ENCODE data around the gene TTLL9.
"Not testable (repeated sequence)": the region's sequence is repeated elsewhere in the genome, so short reads cannot be mapped to it uniquely, and the experiment has no call there.

Gene TTLL9, protein sequence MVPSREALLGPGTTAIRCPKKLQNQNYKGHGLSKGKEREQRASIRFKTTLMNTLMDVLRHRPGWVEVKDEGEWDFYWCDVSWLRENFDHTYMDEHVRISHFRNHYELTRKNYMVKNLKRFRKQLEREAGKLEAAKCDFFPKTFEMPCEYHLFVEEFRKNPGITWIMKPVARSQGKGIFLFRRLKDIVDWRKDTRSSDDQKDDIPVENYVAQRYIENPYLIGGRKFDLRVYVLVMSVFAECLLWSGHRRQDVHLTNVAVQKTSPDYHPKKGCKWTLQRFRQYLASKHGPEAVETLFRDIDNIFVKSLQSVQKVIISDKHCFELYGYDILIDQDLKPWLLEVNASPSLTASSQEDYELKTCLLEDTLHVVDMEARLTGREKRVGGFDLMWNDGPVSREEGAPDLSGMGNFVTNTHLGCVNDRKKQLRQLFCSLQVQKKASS

DNA sequence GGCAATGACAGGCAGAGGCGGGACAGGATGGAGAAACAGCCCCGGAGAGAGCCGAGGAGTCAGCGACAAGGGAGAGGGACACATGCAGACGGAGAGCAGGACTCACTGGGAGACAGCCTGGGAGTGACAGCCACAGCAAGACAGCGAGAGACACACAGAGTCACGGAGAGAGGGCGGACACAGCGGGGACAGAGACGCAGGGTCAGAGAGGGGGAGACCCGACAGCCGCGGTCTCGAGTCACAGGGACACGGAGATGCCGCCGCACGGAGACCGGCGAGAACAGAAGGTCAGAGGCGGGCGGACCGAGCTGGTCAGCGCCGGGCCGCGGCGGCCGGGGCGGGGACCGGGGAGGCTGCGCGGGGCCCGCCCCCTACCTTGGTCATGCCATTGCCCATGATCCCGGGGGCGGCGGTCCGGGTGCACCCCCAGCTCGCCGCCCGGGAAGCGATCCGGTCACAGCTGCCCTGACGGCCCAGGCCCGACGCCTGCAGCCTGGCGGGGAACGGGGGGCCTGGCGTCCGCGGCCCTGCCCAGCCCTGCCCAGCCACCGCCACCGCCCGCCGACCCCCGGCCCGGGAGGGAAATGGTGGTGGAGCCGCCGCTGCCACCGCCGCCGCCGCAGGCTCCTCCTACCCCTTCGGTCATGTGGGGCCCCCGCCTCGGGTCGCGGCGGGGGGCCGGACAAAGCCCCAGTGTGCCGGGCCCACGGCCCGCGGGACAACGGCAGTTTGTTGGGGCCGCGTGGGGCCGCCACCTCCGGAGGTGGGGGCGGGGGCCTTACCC is at the start of gene TTLL9, which contains the start of gene DUSP15:
TSS of gene TTLL9 (plus strand) at position 693 of the 784 bp plus-strand sequence. CDS start 493 bp downstream, outside the sequence.
TSS of gene DUSP15 (minus strand) at position 586 of the 784 bp plus-strand sequence. CDS start at position 396, 190 bp downstream.
- no peak for DNase-seq

- DNase-seq: no peak
Observed at GRCh38 chr20:31821427-31821826, 49.0 kb upstream of the TTLL9 start.

GRCh38 chr20:31822421-31823330 is 47.8 kb upstream of the TTLL9 start:
- DNase-seq: no peak

DNA sequence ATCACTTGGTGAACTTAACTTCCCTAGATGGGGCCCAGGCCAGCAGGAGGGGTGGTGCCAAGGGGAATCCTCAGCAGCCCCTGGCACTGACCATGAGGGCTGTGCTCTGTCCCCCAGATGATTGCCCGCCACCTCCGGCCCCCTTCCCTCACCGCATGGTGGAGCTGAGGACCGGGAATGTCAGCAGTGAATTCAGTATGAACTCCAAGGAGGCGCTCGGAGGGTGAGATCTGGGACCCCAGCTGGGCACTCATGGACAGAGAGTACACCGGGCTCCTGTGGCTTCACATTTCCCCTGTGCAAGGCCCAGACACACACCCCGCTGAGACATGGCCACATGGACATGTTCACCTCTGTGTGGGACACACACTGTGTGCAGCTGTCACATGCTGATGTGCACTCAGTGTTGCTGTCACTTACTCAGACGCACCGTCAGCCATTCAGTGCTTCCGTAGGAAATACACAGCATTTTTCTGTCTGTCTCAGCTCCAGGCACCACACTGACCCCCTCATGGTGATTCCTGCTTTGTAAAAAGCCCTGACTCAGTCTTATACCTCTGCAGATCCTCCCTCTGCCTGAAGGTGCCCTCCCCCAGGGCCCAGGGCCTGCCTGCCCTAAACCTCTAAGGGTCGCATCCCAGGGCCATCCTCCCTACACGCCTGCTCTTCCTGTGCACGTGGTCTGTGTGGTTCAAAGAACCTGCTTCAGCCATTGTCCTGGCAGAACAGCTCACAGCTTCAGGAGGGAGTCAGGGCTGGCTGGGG is 46.9 kb upstream of the TTLL9 start:
- no peak for DNase-seq

DNA sequence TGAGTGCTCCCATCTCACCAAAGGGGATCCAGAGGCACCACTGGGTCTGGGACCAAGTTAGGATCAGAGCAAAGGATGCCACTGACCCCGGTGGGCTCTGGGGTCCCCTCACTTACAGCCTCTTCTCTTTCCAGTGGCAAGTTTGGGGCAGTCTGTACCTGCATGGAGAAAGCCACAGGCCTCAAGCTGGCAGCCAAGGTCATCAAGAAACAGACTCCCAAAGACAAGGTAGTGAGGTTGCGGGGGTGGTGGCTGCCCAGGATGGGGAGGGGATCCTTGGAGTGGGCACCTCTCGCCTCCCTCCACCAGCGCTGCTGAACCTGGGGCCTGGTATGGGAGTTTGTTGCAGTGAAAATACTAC is 46.3 kb upstream of the TTLL9 start:
- no peak for DNase-seq

GRCh38 chr20:31824554-31825313 is 45.7 kb upstream of the TTLL9 start:
- no peak for DNase-seq

DNA sequence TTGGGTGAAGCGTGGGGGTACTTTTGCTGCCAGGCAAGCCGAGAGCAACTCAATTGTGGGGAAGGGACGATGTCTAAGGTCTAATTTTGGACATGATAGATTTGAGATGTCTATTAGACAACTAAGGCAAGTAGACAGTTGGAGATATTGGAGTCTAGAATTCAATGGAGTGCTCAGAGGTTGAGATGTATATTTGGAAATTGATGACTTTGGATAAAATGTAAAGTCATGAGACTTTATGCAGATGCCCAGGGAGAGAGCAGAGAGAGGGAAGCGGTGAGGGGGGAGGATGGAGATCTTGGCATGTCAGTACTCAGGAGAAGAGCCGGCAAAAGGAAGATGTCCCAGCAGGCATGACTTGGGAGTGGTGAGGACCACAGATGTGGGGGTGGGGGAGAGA is 44.4 kb upstream of the TTLL9 start:
- DNase-seq: no peak

DNA sequence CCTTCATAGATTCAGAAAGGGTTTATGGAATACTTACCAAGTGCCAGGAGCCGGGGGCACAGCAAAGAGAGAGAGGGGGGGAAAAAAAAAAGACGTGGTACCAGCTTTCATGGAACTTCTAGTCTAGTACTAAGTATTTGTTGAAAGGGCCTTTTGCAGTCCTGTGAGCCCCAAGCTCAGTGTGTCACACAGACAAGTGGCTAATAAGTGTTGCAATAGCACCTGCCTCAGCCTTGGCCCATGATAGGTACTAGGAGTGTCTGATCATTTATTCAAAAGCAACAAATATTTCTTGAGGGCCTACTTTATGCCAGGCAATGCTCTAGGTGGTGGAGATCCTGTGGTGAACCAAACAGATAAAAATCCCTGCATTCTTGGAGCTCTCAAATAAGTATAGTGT is 43.4 kb upstream of the TTLL9 start:
- no peak for DNase-seq

DNA sequence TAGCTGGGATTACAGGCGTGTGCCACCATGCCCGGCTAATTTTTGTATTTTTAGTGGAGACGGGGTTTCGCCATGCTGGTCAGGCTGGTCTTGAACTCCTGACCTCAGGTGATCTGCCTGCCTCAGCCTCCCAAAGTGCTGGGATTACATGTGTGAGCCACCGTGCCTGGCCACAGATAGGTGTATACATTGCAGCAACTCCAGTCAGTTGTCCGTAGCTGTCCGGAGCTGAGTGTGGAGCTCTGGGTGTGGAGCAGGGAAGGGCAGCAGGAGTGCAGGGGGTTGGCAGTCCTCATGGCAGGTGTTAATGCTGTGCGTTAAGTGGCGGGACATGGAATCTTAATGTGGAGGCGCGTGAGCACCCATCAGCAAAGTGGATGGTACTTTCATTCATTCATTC is 42.4 kb upstream of the TTLL9 start:
- DNase-seq: not testable (repeated sequence)

DNA sequence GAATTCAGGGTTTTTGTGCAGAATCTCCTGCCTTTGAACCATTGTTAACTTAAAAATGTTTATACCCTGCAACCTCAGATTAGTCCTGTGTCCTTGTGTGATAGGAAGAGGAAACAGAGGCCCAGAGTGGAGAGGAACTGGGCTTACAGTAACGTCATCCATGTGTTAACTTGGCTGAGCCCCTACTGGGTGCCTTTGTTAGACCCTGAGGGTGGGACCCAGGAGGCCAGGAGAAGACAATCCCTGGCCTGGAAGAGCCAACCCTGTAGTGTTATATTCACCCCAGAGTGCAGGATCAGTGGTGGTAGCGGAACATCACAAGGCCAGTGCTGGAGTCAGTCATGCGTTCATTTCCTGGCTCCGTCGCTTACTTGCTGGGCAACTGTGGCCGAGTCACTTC is 40.7 kb upstream of the TTLL9 start:
- no peak for DNase-seq

DNA sequence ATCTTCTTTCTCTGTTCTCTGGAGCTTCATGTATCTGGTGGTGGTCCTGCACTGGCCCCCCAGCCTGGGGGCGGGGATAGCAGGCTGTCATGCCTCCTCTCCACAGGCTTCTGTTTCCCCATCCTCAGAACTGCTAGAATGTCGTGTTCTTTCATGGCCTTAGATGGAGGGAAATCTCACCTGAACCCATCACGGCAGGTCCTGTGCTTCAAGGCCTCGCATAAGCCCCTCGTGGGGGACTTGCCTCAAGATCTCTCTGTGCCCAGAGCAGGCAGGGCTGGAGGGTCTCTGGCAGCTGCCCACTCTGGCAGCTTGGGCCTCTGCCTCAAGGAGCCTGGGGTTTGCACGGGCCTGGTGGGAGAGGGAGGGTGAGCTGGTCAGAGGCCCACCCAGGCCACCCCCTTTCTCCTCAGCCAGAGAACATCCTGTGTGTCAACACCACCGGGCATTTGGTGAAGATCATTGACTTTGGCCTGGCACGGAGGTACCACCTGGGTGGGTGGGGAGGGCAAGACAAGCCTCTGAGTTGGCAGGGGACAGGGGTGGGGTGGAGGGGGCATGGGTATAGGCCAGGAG is 39.9 kb upstream of the TTLL9 start:
- DNase-seq: no peak

GRCh38 chr20:31831211-31831610 is 39.2 kb upstream of the TTLL9 start:
- DNase-seq: no peak

DNA sequence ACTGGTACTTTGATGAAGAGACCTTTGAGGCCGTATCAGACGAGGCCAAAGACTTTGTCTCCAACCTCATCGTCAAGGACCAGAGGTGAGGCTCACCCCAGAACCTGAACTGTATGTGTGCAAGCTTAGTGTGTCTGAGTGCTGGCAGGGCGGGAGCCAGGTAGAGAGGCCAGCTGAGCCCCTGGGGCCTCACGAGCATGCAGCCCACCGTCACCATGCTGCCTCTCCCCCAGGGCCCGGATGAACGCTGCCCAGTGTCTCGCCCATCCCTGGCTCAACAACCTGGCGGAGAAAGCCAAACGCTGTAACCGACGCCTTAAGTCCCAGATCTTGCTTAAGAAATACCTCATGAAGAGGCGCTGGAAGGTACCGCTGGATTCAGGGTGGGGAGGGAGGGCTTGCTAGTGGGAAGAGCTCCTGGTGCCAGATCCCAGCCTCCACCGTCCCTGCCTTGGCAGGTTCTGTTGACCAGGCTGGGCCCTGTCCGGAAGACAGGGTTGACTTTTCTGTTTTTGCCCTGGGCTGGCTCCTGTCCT is 38.6 kb upstream of the TTLL9 start:
- DNase-seq: no peak

GRCh38 chr20:31833130-31833930 is 37.1 kb upstream of the TTLL9 start:
- no peak for DNase-seq

DNA sequence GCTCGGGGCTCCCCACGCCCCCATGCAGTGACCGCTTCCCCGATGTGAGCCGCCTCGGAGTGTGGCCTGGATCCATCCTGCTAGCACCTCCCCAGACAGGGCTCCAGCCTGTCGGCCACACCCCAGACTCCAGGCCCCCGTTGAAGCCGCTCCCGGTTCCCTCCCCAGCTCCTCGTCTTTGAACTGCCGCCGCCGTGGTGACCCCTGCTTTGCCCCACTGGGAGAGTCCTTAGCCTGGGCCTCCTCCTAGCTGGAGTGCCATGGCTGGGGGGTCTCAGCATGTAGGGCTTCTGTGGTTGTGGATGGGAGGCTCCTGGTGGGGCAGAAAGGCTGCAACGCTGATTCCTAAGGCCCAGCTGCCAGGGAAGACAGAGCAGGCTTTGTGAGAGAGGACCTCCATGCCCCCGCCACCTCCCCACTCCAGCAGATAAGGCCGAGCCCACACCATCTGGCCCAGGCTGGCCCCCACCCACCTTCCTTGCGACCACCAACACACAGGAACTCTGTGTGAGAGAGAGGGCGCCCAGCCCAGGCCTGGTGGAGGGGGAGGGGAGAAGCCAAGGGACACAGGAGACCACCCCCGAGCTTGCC is 36.4 kb upstream of the TTLL9 start:
- no peak for DNase-seq

GRCh38 chr20:31835554-31835953 is 34.9 kb upstream of the TTLL9 start:
- no peak for DNase-seq

DNA sequence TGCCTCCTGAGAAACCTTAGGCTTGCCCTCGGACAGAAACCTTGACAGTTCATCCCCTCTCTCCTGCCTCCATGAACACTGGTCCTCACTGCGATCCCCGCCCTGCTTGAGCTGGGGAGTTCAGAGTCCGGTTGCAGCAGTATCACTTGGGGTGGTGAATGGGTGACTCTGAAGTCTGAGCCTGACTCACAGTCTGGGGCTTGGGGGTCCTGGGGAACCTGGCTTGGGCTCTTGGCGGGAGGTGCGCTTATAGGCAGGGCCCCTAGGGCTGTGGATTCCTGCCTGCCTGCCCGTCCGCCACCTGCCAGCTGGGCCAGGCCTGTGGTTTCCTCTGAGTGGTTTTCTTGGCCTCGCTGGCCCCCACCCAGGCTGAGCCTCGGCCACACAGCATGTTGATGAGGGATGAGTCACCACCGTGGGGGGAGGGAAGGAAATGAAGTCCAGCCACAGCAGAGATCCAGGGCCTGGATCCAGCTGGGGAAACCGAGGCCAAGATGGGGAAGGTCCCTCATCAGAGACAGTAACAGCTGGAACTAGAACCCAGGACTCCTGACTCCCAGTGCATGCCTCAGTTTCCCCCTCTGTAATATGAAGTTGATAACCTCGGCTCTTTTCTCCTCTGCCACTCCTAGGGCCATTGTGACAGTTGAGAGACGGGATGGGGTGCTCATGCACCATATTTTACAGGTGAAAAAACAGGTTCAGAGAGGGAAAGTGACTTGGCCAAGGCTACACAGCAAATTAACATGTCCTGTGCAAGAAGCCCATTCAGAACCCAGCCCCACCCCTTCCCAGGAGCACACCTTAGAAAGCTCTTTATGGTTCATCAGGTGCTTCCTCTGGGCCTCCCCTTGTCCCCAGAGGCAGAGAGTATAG is 34.2 kb upstream of the TTLL9 start:
- DNase-seq: no peak

GRCh38 chr20:31836853-31837608 is 33.4 kb upstream of the TTLL9 start:
- no peak for DNase-seq

Measured in NCI-H2107 (cell line).